ENCODE measurements around the gene RPL37. TPM values are rescaled to one million over a fixed set of nuclear protein-coding genes. Genes with fewer than 3 reads are reported as not detected.
"Not testable (repeated sequence)": the region's sequence is repeated elsewhere in the genome, so short reads cannot be mapped to it uniquely, and the experiment has no call there.

Gene RPL37
- total RNA-seq, 4 donors from 2014 or later = 92.6 to 258 (median 191) TPM

GRCh38 chr5:40827188-40827977, 7.6 kb downstream of the RPL37 start:
- TF ChIP-seq CTCF (IDR thresholded peaks at IDR 0.05) (no peak), POLR2A (IDR thresholded peaks at IDR 0.05) (no peak)
- peaks cover 0 to 5% (median 0%) of the 10 kb centered on the region in 4 donors for H3K4me1 ChIP-seq
- no peaks in the 10 kb centered on the region for H3K27me3 ChIP-seq
- no peak for DNase-seq
- no peaks in the 10 kb centered on the region for H3K9me3 ChIP-seq
- peaks cover 0 to 60% (median 2%) of the 10 kb centered on the region in 3 donors for H3K36me3 ChIP-seq
- no peak overlapping the region for H3K4me3 ChIP-seq
- no peak overlapping the region for H3K27ac ChIP-seq

GRCh38 chr5:40826489-40827187, 8.4 kb downstream of the RPL37 start:
- no peak for DNase-seq
- peaks cover 0 to 53% (median 2%) of the 10 kb centered on the region in 3 donors for H3K36me3 ChIP-seq
- no peak overlapping the region for H3K4me3 ChIP-seq
- H3K9me3 ChIP-seq = no peaks in the 10 kb centered on the region
- TF ChIP-seq CTCF (IDR thresholded peaks at IDR 0.05) (no peak), POLR2A (IDR thresholded peaks at IDR 0.05) (no peak)
- no peak overlapping the region for H3K27ac ChIP-seq
- no peaks in the 10 kb centered on the region for H3K4me1 ChIP-seq
- H3K27me3 ChIP-seq = no peaks in the 10 kb centered on the region

- not testable (repeated sequence) for H3K27ac ChIP-seq, H3K4me1 ChIP-seq, H3K27me3 ChIP-seq, H3K9me3 ChIP-seq, H3K4me3 ChIP-seq, DNase-seq
- peaks cover 0 to 42% (median 2%) of the 10 kb centered on the region in 3 donors for H3K36me3 ChIP-seq
Measured at GRCh38 chr5:40825461-40826043, 9.5 kb downstream of the RPL37 start.

GRCh38 chr5:40823459-40823858, 11.6 kb downstream of the RPL37 start:
- Histone ChIP-seq H3K4me3 (no peak overlapping the region), H3K4me1 (no peaks in the 10 kb centered on the region), H3K36me3 (peaks cover 0 to 21% (median 0%) of the 10 kb centered on the region in 3 donors), H3K27me3 (no peaks in the 10 kb centered on the region), H3K9me3 (no peaks in the 10 kb centered on the region), H3K27ac (no peak overlapping the region)
- TF ChIP-seq POLR2A (IDR thresholded peaks at IDR 0.05) = no peak
- no peak for TF ChIP-seq CTCF (IDR thresholded peaks at IDR 0.05)
- no peak for DNase-seq

GRCh38 chr5:40813698-40814281, 21.2 kb downstream of the RPL37 start:
- no peaks in the 10 kb centered on the region for H3K36me3 ChIP-seq
- TF ChIP-seq POLR2A (IDR thresholded peaks at IDR 0.05) = no peak
- TF ChIP-seq CTCF (IDR thresholded peaks at IDR 0.05) = no peak
- no peaks in the 10 kb centered on the region for H3K9me3 ChIP-seq
- H3K4me3 ChIP-seq = no peak overlapping the region
- no peak for DNase-seq
- H3K27ac ChIP-seq = no peak overlapping the region
- no peaks in the 10 kb centered on the region for H3K4me1 ChIP-seq
- H3K27me3 ChIP-seq = no peaks in the 10 kb centered on the region

Measured in Peyer's patch (tissue), 4 donors.